DND-41 (cell line): ENCODE results near the gene SHROOM1.

ENCODE experiments used
- EZH2 ChIP-seq: IDR thresholded peaks from 3 replicates; pipeline ENCODE4 v1.6.1; 2012; ENCODE audit warnings: borderline replicate concordance, low read depth, mild to moderate bottlenecking, moderate library complexity, low read length, inconsistent platforms; ENCODE audit not compliant: severe bottlenecking
- TF ChIP-seq, protein P1 (sequence below): IDR thresholded peaks from 2 replicates; pipeline ENCODE4 v1.5.1; 2012; ENCODE audit warnings: borderline replicate concordance, low read length, moderate library complexity, mild to moderate bottlenecking; ENCODE audit not compliant: poor library complexity, severe bottlenecking; ENCODE audit errors: extremely low read depth

DNA sequence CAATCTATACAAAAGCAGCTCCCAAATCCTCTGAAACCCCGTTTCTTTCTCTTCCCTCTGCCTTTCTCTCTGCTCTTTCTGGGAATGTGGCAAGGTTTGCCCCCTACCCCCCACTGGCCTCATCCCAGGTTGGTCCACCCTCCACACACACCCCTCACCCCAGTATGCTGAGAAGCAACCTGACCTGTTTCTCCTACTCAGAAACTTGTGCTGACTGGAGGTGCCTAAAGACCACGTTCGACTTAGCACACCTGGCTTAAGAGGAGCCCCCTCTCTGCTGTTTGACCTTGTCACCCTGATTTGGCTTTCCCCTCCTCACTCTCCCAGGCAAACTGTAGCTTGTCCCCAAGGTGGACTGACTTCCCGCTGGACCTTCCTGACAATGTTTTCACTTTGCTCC is 52.3 kb downstream of the SHROOM1 start:
- TF ChIP-seq, protein P1, sequence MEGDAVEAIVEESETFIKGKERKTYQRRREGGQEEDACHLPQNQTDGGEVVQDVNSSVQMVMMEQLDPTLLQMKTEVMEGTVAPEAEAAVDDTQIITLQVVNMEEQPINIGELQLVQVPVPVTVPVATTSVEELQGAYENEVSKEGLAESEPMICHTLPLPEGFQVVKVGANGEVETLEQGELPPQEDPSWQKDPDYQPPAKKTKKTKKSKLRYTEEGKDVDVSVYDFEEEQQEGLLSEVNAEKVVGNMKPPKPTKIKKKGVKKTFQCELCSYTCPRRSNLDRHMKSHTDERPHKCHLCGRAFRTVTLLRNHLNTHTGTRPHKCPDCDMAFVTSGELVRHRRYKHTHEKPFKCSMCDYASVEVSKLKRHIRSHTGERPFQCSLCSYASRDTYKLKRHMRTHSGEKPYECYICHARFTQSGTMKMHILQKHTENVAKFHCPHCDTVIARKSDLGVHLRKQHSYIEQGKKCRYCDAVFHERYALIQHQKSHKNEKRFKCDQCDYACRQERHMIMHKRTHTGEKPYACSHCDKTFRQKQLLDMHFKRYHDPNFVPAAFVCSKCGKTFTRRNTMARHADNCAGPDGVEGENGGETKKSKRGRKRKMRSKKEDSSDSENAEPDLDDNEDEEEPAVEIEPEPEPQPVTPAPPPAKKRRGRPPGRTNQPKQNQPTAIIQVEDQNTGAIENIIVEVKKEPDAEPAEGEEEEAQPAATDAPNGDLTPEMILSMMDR: no peak
- no peak for TF ChIP-seq EZH2
